Amniotic epithelial cell (primary cell): ENCODE data around the gene TMX1.
A peak's percentile ranks its signal among the peaks of the same experiment; 100 is the strongest.

Experiments used
- DNase-seq: peaks from one replicate; pipeline ENCODE4 v3.0.0-alpha.2; 2010; ENCODE audit warnings: low read depth

The TMX1 gene

GRCh38 chr14:51242545-51243490, 2.8 kb downstream of the TMX1 start:
- DNase-seq: no peak

GRCh38 chr14:51244591-51244990, 4.5 kb downstream of the TMX1 start:
- no peak for DNase-seq

GRCh38 chr14:51246032-51246431, 6.0 kb downstream of the TMX1 start:
- no peak for DNase-seq

- DNase-seq: no peak
Observed at GRCh38 chr14:51248016-51248987, 8.3 kb downstream of the TMX1 start.

- DNase-seq: no peak
Observed at GRCh38 chr14:51251486-51251885, 11.4 kb downstream of the TMX1 start.

GRCh38 chr14:51253880-51254279, 13.8 kb downstream of the TMX1 start:
- no peak for DNase-seq

GRCh38 chr14:51258280-51258679, 18.2 kb downstream of the TMX1 start:
- no peak for DNase-seq

GRCh38 chr14:51258788-51259187, 18.7 kb downstream of the TMX1 start:
- no peak for DNase-seq

GRCh38 chr14:51260225-51260624, 20.2 kb downstream of the TMX1 start:
- no peak for DNase-seq

GRCh38 chr14:51261151-51261550, 21.1 kb downstream of the TMX1 start:
- DNase-seq: peak; percentile 40

- no peak for DNase-seq
Observed at GRCh38 chr14:51262868-51263267, 22.8 kb downstream of the TMX1 start.

GRCh38 chr14:51269634-51270033, 29.6 kb downstream of the TMX1 start:
- DNase-seq: peak; percentile 8

GRCh38 chr14:51276605-51277004, 36.6 kb downstream of the TMX1 start:
- DNase-seq: no peak

- no peak for DNase-seq
Observed at GRCh38 chr14:51277753-51278415, 37.8 kb downstream of the TMX1 start.

- DNase-seq: no peak
Observed at GRCh38 chr14:51282517-51282916, 42.5 kb downstream of the TMX1 start.

- peak; percentile 87 for DNase-seq
Observed at GRCh38 chr14:51283402-51284085, 43.5 kb downstream of the TMX1 start.

GRCh38 chr14:51284241-51284640, 44.2 kb downstream of the TMX1 start:
- no peak for DNase-seq

- no peak for DNase-seq
Observed at GRCh38 chr14:51285120-51285519, 45.1 kb downstream of the TMX1 start.

- no peak for DNase-seq
Observed at GRCh38 chr14:51289169-51289568, 49.1 kb downstream of the TMX1 start.

GRCh38 chr14:51290132-51290531, 50.1 kb downstream of the TMX1 start:
- no peak for DNase-seq

GRCh38 chr14:51291016-51291415, 51.0 kb downstream of the TMX1 start:
- no peak for DNase-seq
